ENCODE measurements around the gene RAI1. TPM values are rescaled to one million over a fixed set of nuclear protein-coding genes. Genes with fewer than 3 reads are reported as not detected.

The RAI1 gene
- total and polyA plus RNA-seq, 9 donors, result 1.5 to 57.7 (median 35.3) TPM

GRCh38 chr17:17670701-17671305, 10.5 kb upstream of the RAI1 start:
- Histone ChIP-seq H3K36me3 (no peaks in the 10 kb centered on the region), H3K9me3 (no peaks in the 10 kb centered on the region), H3K4me3 (no peak overlapping the region), H3K27me3 (no peaks in the 10 kb centered on the region), H3K27ac (no peak overlapping the region), H3K4me1 (ENCODE audit: insufficient read depth) (no peaks in the 10 kb centered on the region)
- DNase-seq, result no peak
- TF ChIP-seq EP300 (IDR thresholded peaks at IDR 0.05), result no peak
- no peak for TF ChIP-seq CTCF (IDR thresholded peaks at IDR 0.05)
- no peak for TF ChIP-seq POLR2A (IDR thresholded peaks at IDR 0.05)
- WGBS, 3 donors, result 41 to 54% (median 44%) methylated on average over 16 of the region's 16 CpGs
- intact Hi-C loops (cut with DNase I), result no loop called here

GRCh38 chr17:17671369-17672129, 9.7 kb upstream of the RAI1 start:
- no peak for DNase-seq
- no peaks in the 10 kb centered on the region for H3K9me3 ChIP-seq
- WGBS, 3 donors, result 52 to 57% (median 57%) methylated on average over 10 of the region's 10 CpGs
- H3K4me1 ChIP-seq (ENCODE audit: insufficient read depth), result no peaks in the 10 kb centered on the region
- no peak overlapping the region for H3K27ac ChIP-seq
- H3K36me3 ChIP-seq, result no peaks in the 10 kb centered on the region
- H3K27me3 ChIP-seq, result no peaks in the 10 kb centered on the region
- TF ChIP-seq EP300 (IDR thresholded peaks at IDR 0.05), result no peak
- no peak for TF ChIP-seq CTCF (IDR thresholded peaks at IDR 0.05)
- TF ChIP-seq POLR2A (IDR thresholded peaks at IDR 0.05), result no peak
- no peak overlapping the region for H3K4me3 ChIP-seq
- intact Hi-C loops (cut with DNase I), result no loop called here

- 82 to 87% (median 84%) methylated on average over 7 of the region's 7 CpGs for WGBS, 3 donors
- no peaks in the 10 kb centered on the region for H3K27me3 ChIP-seq
- no peaks in the 10 kb centered on the region for H3K9me3 ChIP-seq
- DNase-seq, result no peak
- H3K4me3 ChIP-seq, result no peak overlapping the region
- no peaks in the 10 kb centered on the region for H3K36me3 ChIP-seq
- H3K4me1 ChIP-seq (ENCODE audit: insufficient read depth), result no peaks in the 10 kb centered on the region
- intact Hi-C loops (cut with DNase I), result no loop called here
- TF ChIP-seq CTCF (IDR thresholded peaks at IDR 0.05) (no peak), EP300 (IDR thresholded peaks at IDR 0.05) (no peak), POLR2A (IDR thresholded peaks at IDR 0.05) (no peak)
- H3K27ac ChIP-seq, result no peak overlapping the region
Measured at GRCh38 chr17:17672453-17673368, 8.5 kb upstream of the RAI1 start.

GRCh38 chr17:17675416-17675815, 5.8 kb upstream of the RAI1 start:
- Histone ChIP-seq H3K4me1 (ENCODE audit: insufficient read depth) (no peaks in the 10 kb centered on the region), H3K27ac (no peak overlapping the region), H3K4me3 (no peak overlapping the region), H3K27me3 (no peaks in the 10 kb centered on the region), H3K9me3 (no peaks in the 10 kb centered on the region), H3K36me3 (no peaks in the 10 kb centered on the region)
- intact Hi-C loops (cut with DNase I), result no loop called here
- 76 to 93% (median 86%) methylated on average over 6 of the region's 6 CpGs for WGBS, 3 donors
- DNase-seq, result no peak
- no peak for TF ChIP-seq EP300 (IDR thresholded peaks at IDR 0.05)
- TF ChIP-seq CTCF (IDR thresholded peaks at IDR 0.05), result no peak
- no peak for TF ChIP-seq POLR2A (IDR thresholded peaks at IDR 0.05)

All from ovary (tissue), 9 donors.